ENCODE measurements around the gene NADSYN1. TPM values are rescaled to one million over a fixed set of nuclear protein-coding genes. Genes with fewer than 3 reads are reported as not detected.

Gene NADSYN1
- total and polyA plus RNA-seq, 2 of the 13 experiments (the other 11 are each of a cell fraction or from before 2014, with no cell fraction given) = 35.7 to 51.5 TPM

DNA sequence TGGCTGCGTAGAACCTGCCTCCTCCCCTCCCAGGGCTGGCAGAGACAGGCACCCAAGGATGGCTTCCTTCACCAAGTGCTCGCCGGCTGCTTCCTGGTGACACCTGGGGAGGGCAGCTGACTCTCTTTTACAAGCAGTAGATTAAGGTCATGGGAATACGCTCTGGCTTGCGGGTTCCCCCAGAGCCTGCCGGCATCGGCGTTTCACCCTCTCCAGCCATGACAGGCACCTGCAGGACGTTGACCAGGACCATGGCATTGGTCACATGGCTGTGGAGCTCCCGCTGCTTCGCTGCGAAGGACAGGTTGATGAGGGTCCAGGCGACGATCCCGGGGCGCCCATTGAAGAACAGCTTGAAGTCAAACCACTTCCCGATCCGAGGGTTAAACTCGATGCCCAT, 14.4 kb upstream of the NADSYN1 start (continued):
- TF ChIP-seq, protein P1, sequence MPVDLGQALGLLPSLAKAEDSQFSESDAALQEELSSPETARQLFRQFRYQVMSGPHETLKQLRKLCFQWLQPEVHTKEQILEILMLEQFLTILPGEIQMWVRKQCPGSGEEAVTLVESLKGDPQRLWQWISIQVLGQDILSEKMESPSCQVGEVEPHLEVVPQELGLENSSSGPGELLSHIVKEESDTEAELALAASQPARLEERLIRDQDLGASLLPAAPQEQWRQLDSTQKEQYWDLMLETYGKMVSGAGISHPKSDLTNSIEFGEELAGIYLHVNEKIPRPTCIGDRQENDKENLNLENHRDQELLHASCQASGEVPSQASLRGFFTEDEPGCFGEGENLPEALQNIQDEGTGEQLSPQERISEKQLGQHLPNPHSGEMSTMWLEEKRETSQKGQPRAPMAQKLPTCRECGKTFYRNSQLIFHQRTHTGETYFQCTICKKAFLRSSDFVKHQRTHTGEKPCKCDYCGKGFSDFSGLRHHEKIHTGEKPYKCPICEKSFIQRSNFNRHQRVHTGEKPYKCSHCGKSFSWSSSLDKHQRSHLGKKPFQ (CRISPR knock-in tag; IDR thresholded peaks at IDR 0.05; ENCODE audit: insufficient replicate concordance) = no peak
- TF ChIP-seq ZNF878 (CRISPR knock-in tag; IDR thresholded peaks at IDR 0.05) (no peak), PLRG1 (conservative IDR thresholded peaks at IDR 0.05) (no peak), ZNF33A (CRISPR knock-in tag; IDR thresholded peaks at IDR 0.05; ENCODE audit: borderline replicate concordance) (no peak), ZNF780A (CRISPR knock-in tag; IDR thresholded peaks at IDR 0.05) (no peak), ZBTB38 (CRISPR knock-in tag; IDR thresholded peaks at IDR 0.05) (no peak), ZFP36L1 (CRISPR knock-in tag; IDR thresholded peaks at IDR 0.05) (no peak), ZNF3 (CRISPR knock-in tag; IDR thresholded peaks at IDR 0.05) (no peak), ZNF563 (CRISPR knock-in tag; IDR thresholded peaks at IDR 0.05) (no peak), SCMH1 (CRISPR knock-in tag; IDR thresholded peaks at IDR 0.05; ENCODE audit: borderline replicate concordance) (no peak), ZNF264 (CRISPR knock-in tag; IDR thresholded peaks at IDR 0.05) (no peak), YY1 (IDR thresholded peaks at IDR 0.05; ENCODE audit: insufficient read depth, insufficient replicate concordance, low read depth, low read length) (no peak)
- TF ChIP-seq, protein P2, sequence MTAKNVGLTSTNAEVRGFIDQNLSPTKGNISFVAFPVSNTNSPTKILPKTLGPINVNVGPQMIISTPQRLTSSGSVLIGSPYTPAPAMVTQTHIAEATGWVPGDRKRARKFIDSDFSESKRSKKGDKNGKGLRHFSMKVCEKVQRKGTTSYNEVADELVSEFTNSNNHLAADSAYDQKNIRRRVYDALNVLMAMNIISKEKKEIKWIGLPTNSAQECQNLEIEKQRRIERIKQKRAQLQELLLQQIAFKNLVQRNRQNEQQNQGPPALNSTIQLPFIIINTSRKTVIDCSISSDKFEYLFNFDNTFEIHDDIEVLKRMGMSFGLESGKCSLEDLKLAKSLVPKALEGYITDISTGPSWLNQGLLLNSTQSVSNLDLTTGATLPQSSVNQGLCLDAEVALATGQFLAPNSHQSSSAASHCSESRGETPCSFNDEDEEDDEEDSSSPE (CRISPR knock-in tag; IDR thresholded peaks at IDR 0.05) = no peak
